Loucy (cell line): ENCODE data around the gene SNUPN.
"Not testable (repeated sequence)": the region's sequence is repeated elsewhere in the genome, so short reads cannot be mapped to it uniquely, and the experiment has no call there.

Experiments
- H2AFZ ChIP-seq: fragments of 200-600 bp; sonication (generic); 2 replicates; pipeline ENCODE4 v1.6.0; 2016; ENCODE audit warnings: antibody characterized with exemption, mild to moderate bottlenecking, low read length, moderate library complexity
- H3F3A ChIP-seq: fragments of 200-600 bp; 2 replicates; pipeline ENCODE4 v1.6.0; 2016; ENCODE audit warnings: antibody characterized with exemption, low read depth, mild to moderate bottlenecking
- H3K27me3 ChIP-seq: fragments of 200-600 bp; sonication (generic); 2 replicates; pipeline ENCODE4 v1.6.1; 2014; ENCODE audit warnings: low read length, mild to moderate bottlenecking; ENCODE audit not compliant: insufficient read depth, poor library complexity, severe bottlenecking
- H3K36me3 ChIP-seq: fragments of 200-600 bp; sonication (generic); 2 replicates; pipeline ENCODE4 v1.6.1; 2016; ENCODE audit warnings: low read length; ENCODE audit not compliant: insufficient read depth
- H3K4me1 ChIP-seq: fragments of 200-600 bp; sonication (generic); 2 replicates; pipeline ENCODE4 v1.5.1; 2014; ENCODE audit warnings: low read length, mild to moderate bottlenecking; ENCODE audit not compliant: insufficient read depth, poor library complexity, severe bottlenecking
- H3K4me2 ChIP-seq: fragments of 200-600 bp; sonication (generic); 2 replicates; pipeline ENCODE4 v1.6.0; 2014; ENCODE audit warnings: antibody characterized with exemption, low read length, low read depth, mild to moderate bottlenecking; ENCODE audit not compliant: poor library complexity, severe bottlenecking
- H3K4me3 ChIP-seq: fragments of 200-600 bp; sonication (generic); 2 replicates; pipeline ENCODE4 v1.5.1; 2014; ENCODE audit warnings: low read length, mild to moderate bottlenecking, mixed read lengths; ENCODE audit not compliant: poor library complexity, severe bottlenecking
- H3K79me2 ChIP-seq: fragments of 200-600 bp; sonication (generic); 2 replicates; pipeline ENCODE4 v1.6.1; 2014; ENCODE audit warnings: low read length; ENCODE audit not compliant: insufficient read depth
- H3K9ac ChIP-seq: fragments of 200-600 bp; sonication (generic); 2 replicates; pipeline ENCODE4 v1.6.0; 2014; ENCODE audit warnings: mild to moderate bottlenecking, low read depth, low read length, moderate library complexity; ENCODE audit not compliant: poor library complexity, severe bottlenecking
- H3K9me2 ChIP-seq: fragments of 200-600 bp; sonication (generic); replicated peaks from 2 replicates; pipeline ENCODE4 v1.6.1; 2016; ENCODE audit warnings: low read depth, low read length, mixed read lengths
- H3K9me3 ChIP-seq: fragments of 200-600 bp; sonication (generic); 2 replicates; pipeline ENCODE4 v1.6.1; 2014; ENCODE audit warnings: mild to moderate bottlenecking, antibody characterized with exemption, low read length, low read depth; ENCODE audit not compliant: insufficient read depth
- H4K20me1 ChIP-seq: fragments of 200-600 bp; sonication (generic); 2 replicates; pipeline ENCODE4 v1.6.0; 2014; ENCODE audit warnings: antibody characterized with exemption, low read length, mild to moderate bottlenecking; ENCODE audit not compliant: insufficient read depth, poor library complexity, severe bottlenecking
- CTCF ChIP-seq: fragments of 200-600 bp; sonication (generic); conservative IDR thresholded peaks from 2 replicates; pipeline ENCODE4 v1.5.1; 2014; ENCODE audit warnings: mild to moderate bottlenecking, antibody characterized with exemption, low read length
- EZH2phosphoT487 ChIP-seq: fragments of 200-600 bp; IDR thresholded peaks from 2 replicates; pipeline ENCODE4 v1.6.1; 2018; ENCODE audit warnings: antibody characterized with exemption, mild to moderate bottlenecking, moderate library complexity, borderline replicate concordance

Gene SNUPN

GRCh38 chr15:75590239-75590638 is 35.3 kb downstream of the SNUPN start:
- no peaks in the 10 kb centered on the region for H3K9me3 ChIP-seq
- no peaks in the 10 kb centered on the region for H3K36me3 ChIP-seq
- TF ChIP-seq EZH2phosphoT487 = no peak
- TF ChIP-seq CTCF = no peak

GRCh38 chr15:75589071-75589470 is 36.5 kb downstream of the SNUPN start:
- no peaks in the 10 kb centered on the region for H3K27me3 ChIP-seq
- TF ChIP-seq EZH2phosphoT487 (no peak), CTCF (no peak)
- H3K36me3 ChIP-seq = no peaks in the 10 kb centered on the region
- no peaks in the 10 kb centered on the region for H3K4me1 ChIP-seq
- no peak overlapping the region for H3K4me3 ChIP-seq
- no peak overlapping the region for H3K4me2 ChIP-seq
- no peaks in the 10 kb centered on the region for H3F3A ChIP-seq
- no peak overlapping the region for H2AFZ ChIP-seq
- no peaks in the 10 kb centered on the region for H3K79me2 ChIP-seq
- H3K9me2 ChIP-seq = no peaks in the 10 kb centered on the region
- no peaks in the 10 kb centered on the region for H4K20me1 ChIP-seq
- H3K9me3 ChIP-seq = no peaks in the 10 kb centered on the region
- H3K9ac ChIP-seq = no peak overlapping the region

More at GRCh38 chr15:75590239-75590638, 35.3 kb downstream of the SNUPN start:
- Histone ChIP-seq H3K27me3 (no peaks in the 10 kb centered on the region), H2AFZ (no peak overlapping the region), H3K4me1 (no peaks in the 10 kb centered on the region), H3F3A (no peaks in the 10 kb centered on the region), H4K20me1 (no peaks in the 10 kb centered on the region), H3K4me2 (no peak overlapping the region), H3K9me2 (no peaks in the 10 kb centered on the region), H3K9ac (no peak overlapping the region), H3K4me3 (no peak overlapping the region), H3K79me2 (no peaks in the 10 kb centered on the region)

- H3K4me3 ChIP-seq, H3K36me3 ChIP-seq, H3K79me2 ChIP-seq, H4K20me1 ChIP-seq, H3K9ac ChIP-seq, H3K4me2 ChIP-seq, H3K9me3 ChIP-seq, H3K9me2 ChIP-seq, H3F3A ChIP-seq, H2AFZ ChIP-seq, H3K4me1 ChIP-seq, H3K27me3 ChIP-seq: not testable (repeated sequence)
These were observed 39.1 kb downstream of the SNUPN start for GRCh38 chr15:75586422-75586821.

- Histone ChIP-seq H3K9me3 (no peaks in the 10 kb centered on the region), H3K9me2 (no peaks in the 10 kb centered on the region), H3K4me1 (peaks cover 5% of the 10 kb centered on the region), H3F3A (no peaks in the 10 kb centered on the region), H3K4me2 (no peak overlapping the region), H3K36me3 (no peaks in the 10 kb centered on the region), H3K79me2 (peaks cover under 1% of the 10 kb centered on the region; the same call in 1 of the 2 replicates), H2AFZ (no peak overlapping the region), H3K9ac (no peak overlapping the region), H4K20me1 (no peaks in the 10 kb centered on the region), H3K4me3 (no peak overlapping the region), H3K27me3 (no peaks in the 10 kb centered on the region)
- no peak for TF ChIP-seq CTCF
- TF ChIP-seq EZH2phosphoT487 = no peak
These were observed 41.4 kb downstream of the SNUPN start for GRCh38 chr15:75584121-75584520.
